Measurements from ENCODE around the gene ELK3. TPM values are rescaled to one million over a fixed set of nuclear protein-coding genes. Genes with fewer than 3 reads are reported as not detected.

Gene ELK3
- total and polyA plus RNA-seq, 2 of the 8 experiments (the other 6 are each of a cell fraction or from before 2014, with no cell fraction given) = 3.5 to 14.3 TPM

DNA sequence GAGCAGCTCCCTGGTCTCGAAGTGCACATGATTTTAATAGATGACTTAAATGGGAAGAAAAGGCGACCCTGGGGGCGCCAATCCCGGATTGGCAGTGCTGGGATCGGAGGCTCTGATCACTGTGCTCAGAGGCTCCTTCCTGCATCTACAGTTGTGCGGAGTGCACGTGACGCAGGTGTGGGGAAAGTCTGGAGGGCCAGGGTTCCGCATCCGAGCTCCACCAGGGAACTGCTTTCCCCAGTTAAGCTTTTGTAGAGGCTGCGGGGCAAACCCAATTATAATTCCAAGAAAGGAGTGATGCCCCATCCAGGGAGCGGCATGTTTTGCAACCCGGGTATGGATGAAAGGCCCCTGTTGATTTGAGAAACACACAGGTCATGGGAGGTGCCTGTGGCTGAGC, 36.5 kb downstream of the ELK3 start:
- H2BK5ac ChIP-seq (ENCODE audit: low read depth, low read length) = no peak overlapping the region
- H4K5ac ChIP-seq (ENCODE audit: insufficient read length, low read depth, low read length) = no peak overlapping the region
- H3K79me1 ChIP-seq (ENCODE audit: low read depth, low read length) = peaks cover 3% of the 10 kb centered on the region
- no peak overlapping the region for H2BK15ac ChIP-seq (ENCODE audit: low read length)
- no peak overlapping the region for H3K56ac ChIP-seq (replicated peaks; ENCODE audit: insufficient read length, low read depth, low read length)
- 94% methylated on average over 13 of the region's 13 CpGs; no CpG with 5 or more reads in 1 of the 2 experiments for WGBS, 2 experiments (ENCODE audit: extremely low coverage in 1 of 2, insufficient coverage in 1 of 2, insufficient read length in 1 of 2, insufficient replicate concordance in 2 of 2, low coverage in 1 of 2, low lambda C conversion rate in 2 of 2, missing lambda C conversion rate in 1 of 2)
- no peak overlapping the region for H3K27ac ChIP-seq (ENCODE audit: low read depth, low read length)
- H3K36me3 ChIP-seq (ENCODE audit: control insufficient read depth in 2 of 4, insufficient read depth in 4 of 4, low read length in 3 of 4) = no peaks in the 10 kb centered on the region
- H3K4me3 ChIP-seq (ENCODE audit: extremely low read depth in 1 of 4, insufficient read depth in 2 of 4, low read depth in 3 of 4, low read length in 4 of 4) = no peak overlapping the region
- no peak overlapping the region for H2BK12ac ChIP-seq (ENCODE audit: low read depth, low read length)
- 0 out of 7 replicates have a peak, but pooled peaks cover 0 to 2% (median under 1%) of the 10 kb centered on the region in 4 experiments for H3K4me1 ChIP-seq (replicated peaks in 1 of 4; ENCODE audit: control insufficient read depth in 3 of 4, insufficient read depth in 4 of 4, low read length in 3 of 4)
- H4K20me1 ChIP-seq (replicated peaks in 1 of 2; ENCODE audit: control insufficient read depth in 1 of 2, insufficient read depth in 2 of 2, low read length in 2 of 2) = no peaks in the 10 kb centered on the region
- H3K27me3 ChIP-seq (replicated peaks in 1 of 4; ENCODE audit: control insufficient read depth in 3 of 4, extremely low read depth in 1 of 4, insufficient read depth in 3 of 4, low read length in 3 of 4) = no peaks in the 10 kb centered on the region
- H4K8ac ChIP-seq (ENCODE audit: extremely low read depth, insufficient read depth, low read length) = no peak overlapping the region
- ChIA-PET CTCF (ENCODE audit: partially characterized antibody) (interaction anchor here (0.6 to 1.0 kb wide), 3 partner anchors 13 to 258 kb away, joined by 3 to 5 read pairs (median 4); partner anchors contain the start of gene CFAP54), POLR2A (ENCODE audit: partially characterized antibody) (no interaction called here)
- no peak overlapping the region for H3K23ac ChIP-seq (ENCODE audit: insufficient read length)
- no peak overlapping the region for H3K14ac ChIP-seq (ENCODE audit: insufficient read length)
- TF ChIP-seq CBX5 (IDR thresholded peaks at IDR 0.05; ENCODE audit: low read depth, low read length) (no peak), HDAC6 (IDR thresholded peaks at IDR 0.05; ENCODE audit: low read depth, low read length) (no peak), ASH2L (IDR thresholded peaks at IDR 0.05; ENCODE audit: low read length) (no peak), RBBP5 (IDR thresholded peaks at IDR 0.05; ENCODE audit: borderline replicate concordance, low read depth, low read length) (no peak), RNF2 (IDR thresholded peaks at IDR 0.05; ENCODE audit: borderline replicate concordance, low read depth, low read length, missing control alignments, poor library complexity, severe bottlenecking) (no peak)
- H2BK120ac ChIP-seq (replicated peaks; ENCODE audit: low read depth, low read length) = no peak overlapping the region
- H2AK5ac ChIP-seq (ENCODE audit: low read depth, low read length) = no peak overlapping the region
- H3K9me3 ChIP-seq (ENCODE audit: insufficient read depth in 2 of 2, low read depth in 1 of 2, low read length in 1 of 2) = no peaks in the 10 kb centered on the region
- H3K18ac ChIP-seq (ENCODE audit: extremely low read depth, low read length) = no peak overlapping the region
- H2BK20ac ChIP-seq (ENCODE audit: low read length) = no peak overlapping the region
- no peak overlapping the region for H3K4me2 ChIP-seq (ENCODE audit: insufficient read depth in 1 of 2, low read depth in 2 of 2, low read length in 2 of 2)
- DNase-seq (ENCODE audit: low read depth in 1 of 2, low spot score in 2 of 2) (no peak), FAIRE-seq (no peak)
- no peaks in the 10 kb centered on the region for H3K79me2 ChIP-seq (ENCODE audit: control insufficient read depth in 1 of 2, insufficient read depth in 2 of 2, low read length in 2 of 2)
- no peak overlapping the region for H3K4ac ChIP-seq (replicated peaks; ENCODE audit: insufficient read length, low read depth, low read length)
- no peak overlapping the region for H3K9ac ChIP-seq (replicated peaks in 1 of 4; ENCODE audit: extremely low read depth in 1 of 4, low read depth in 3 of 4, low read length in 3 of 4)
- H3K23me2 ChIP-seq (ENCODE audit: low read depth, low read length) = no peaks in the 10 kb centered on the region
- no peak overlapping the region for H2AFZ ChIP-seq (ENCODE audit: low read length)
- no peak overlapping the region for H4K91ac ChIP-seq (replicated peaks; ENCODE audit: insufficient read length, low read length)
